Lung (tissue), 12 donors: ENCODE results near the gene ADAM12. TPM values are rescaled to one million over a fixed set of nuclear protein-coding genes. Genes with fewer than 3 reads are reported as not detected.

Experiments
- ATAC-seq: fragments of 200-7000 bp; cut with Tn5 transposase; one replicate; pipeline ENCODE4 v1.9.1; 2020; ENCODE audit warnings: moderate number of reproducible peaks; ENCODE audit not compliant: insufficient read depth, low FRiP score
- DNase-seq, 3 donors: peaks; one replicate each; pipeline ENCODE4 v3.0.0-alpha.2; 2013 to 2017
- H3K27ac ChIP-seq, 2 donors: one replicate each; pipeline ENCODE4 v1.5.1; 2013; ENCODE audit warnings: mild to moderate bottlenecking in 2 of 2, moderate library complexity in 2 of 2, control low read depth in 1 of 2, inconsistent platforms in 1 of 2, low read depth in 1 of 2, low read length in 1 of 2
- H3K27me3 ChIP-seq, 3 donors: one replicate each; pipeline ENCODE4 v1.5.1; 2013; ENCODE audit warnings: low read length in 2 of 3; ENCODE audit not compliant: control insufficient read depth in 3 of 3, insufficient read depth in 3 of 3
- H3K36me3 ChIP-seq, 4 donors: one replicate each; pipeline ENCODE4 v1.5.1; 2013; ENCODE audit warnings: low read length in 4 of 4, mild to moderate bottlenecking in 1 of 4, moderate library complexity in 1 of 4; ENCODE audit not compliant: control insufficient read depth in 4 of 4, insufficient read depth in 4 of 4
- H3K4me1 ChIP-seq, 5 donors: one replicate each; pipeline ENCODE4 v1.5.1; 2013; ENCODE audit warnings: low read length in 5 of 5, mild to moderate bottlenecking in 2 of 5, moderate library complexity in 1 of 5; ENCODE audit not compliant: control insufficient read depth in 5 of 5, insufficient read depth in 5 of 5
- H3K4me3 ChIP-seq: one replicate; pipeline ENCODE4 v1.5.1; 2013; ENCODE audit warnings: mild to moderate bottlenecking, control low read depth, moderate library complexity
- H3K9ac ChIP-seq, 2 donors: one replicate each; pipeline ENCODE4 v1.5.1; 2013; ENCODE audit warnings: low read length in 2 of 2, control low read depth in 1 of 2; ENCODE audit not compliant: insufficient read depth in 1 of 2
- H3K9me3 ChIP-seq, 4 donors: one replicate each; pipeline ENCODE4 v1.5.1; 2013; ENCODE audit warnings: low read length in 3 of 4, mild to moderate bottlenecking in 1 of 4, moderate library complexity in 1 of 4; ENCODE audit not compliant: control insufficient read depth in 4 of 4, insufficient read depth in 3 of 4
- CTCF ChIP-seq: IDR thresholded peaks from 2 replicates; pipeline ENCODE4 v1.5.1; 2012; ENCODE audit warnings: mild to moderate bottlenecking; ENCODE audit errors: control extremely low read depth, extremely low read depth
- WGBS, 2 donors: extraction: QIAGEN DNeasy Blood & Tissue Kit; methylation state at CpG; one replicate each; pipeline ENCODE4 v1.1.7; 2013; 5-methylcytosine and 5-hydroxymethylcytosine counted together
- polyA plus RNA-seq, 2 donors: library from polyadenylated mRNA; stranded (reverse); fragments of 200-250 nt; gene quantifications; one replicate each; pipeline ENCODE4 v1.2.1, GENCODE V29; 2013
- total RNA-seq, 2 donors: library from RNA; depleted of rRNA in 1 of 2; stranded (reverse); fragments of >200 nt in 1 of 2; gene quantifications; one replicate each; pipeline ENCODE4 v1.2.1, GENCODE V29; 2014 to 2021
- donor health status: control.
- donor health status: control.
- donor health status: Bipolar disorder and iron deficiency.
- donor health status: healthy.
- donor health status: DM: yes; HTN: yes; CAD: no.

Gene ADAM12
- total and polyA plus RNA-seq, 4 donors, result 0.16 to 5.8 (median 0.85) TPM

GRCh38 chr10:126334272-126334671 lies 54.0 kb downstream of the ADAM12 start:
- no peak overlapping the region for H3K4me3 ChIP-seq
- H3K9ac ChIP-seq, result no peak overlapping the region
- peaks cover 0 to 5% (median 0%) of the 10 kb centered on the region in 5 donors for H3K4me1 ChIP-seq
- TF ChIP-seq CTCF, result no peak
- DNase-seq (no peak), ATAC-seq (no peak)
- no peaks in the 10 kb centered on the region for H3K27me3 ChIP-seq
- WGBS, 2 donors, result 59 to 62% methylated on average over 2 of the region's 2 CpGs
- no peak overlapping the region for H3K27ac ChIP-seq
- H3K9me3 ChIP-seq, result no peaks in the 10 kb centered on the region
- no peaks in the 10 kb centered on the region for H3K36me3 ChIP-seq

GRCh38 chr10:126332576-126332975 lies 55.7 kb downstream of the ADAM12 start:
- no peak for ATAC-seq

GRCh38 chr10:126331101-126331500 lies 57.2 kb downstream of the ADAM12 start:
- Histone ChIP-seq H3K9ac (no peak overlapping the region), H3K27ac (no peak overlapping the region), H3K27me3 (no peaks in the 10 kb centered on the region), H3K9me3 (no peaks in the 10 kb centered on the region), H3K4me1 (peaks cover 0 to 5% (median 0%) of the 10 kb centered on the region in 5 donors), H3K36me3 (no peaks in the 10 kb centered on the region), H3K4me3 (no peak overlapping the region)
- TF ChIP-seq CTCF, result no peak
- 94 to 96% methylated on average over 3 of the region's 3 CpGs for whole genome bisulfite sequencing, 2 donors
- no peak for DNase-seq
- ATAC-seq, result no peak

More at GRCh38 chr10:126332576-126332975, 55.7 kb downstream of the ADAM12 start:
- no peaks in the 10 kb centered on the region for H3K36me3 ChIP-seq
- peaks cover 0 to 5% (median 0%) of the 10 kb centered on the region in 5 donors for H3K4me1 ChIP-seq
- no peak for TF ChIP-seq CTCF
- DNase-seq, result no peak
- no peak overlapping the region for H3K4me3 ChIP-seq
- no peaks in the 10 kb centered on the region for H3K27me3 ChIP-seq
- no peak overlapping the region for H3K9ac ChIP-seq
- WGBS, 2 donors, result 89 to 92% methylated on average over 14 of the region's 14 CpGs
- H3K9me3 ChIP-seq, result no peaks in the 10 kb centered on the region
- H3K27ac ChIP-seq, result no peak overlapping the region

- 93 to 96% methylated on average over 6 of the region's 6 CpGs for WGBS, 2 donors
- Histone ChIP-seq H3K36me3 (peaks cover 0 to 3% (median 0%) of the 10 kb centered on the region in 4 donors), H3K27ac (no peak overlapping the region), H3K27me3 (no peaks in the 10 kb centered on the region), H3K4me1 (no peaks in the 10 kb centered on the region), H3K9ac (no peak overlapping the region), H3K4me3 (no peak overlapping the region), H3K9me3 (no peaks in the 10 kb centered on the region)
- no peak for ATAC-seq
- TF ChIP-seq CTCF, result no peak
- DNase-seq, result no peak
Observed at GRCh38 chr10:126324826-126325225, 63.5 kb downstream of the ADAM12 start.
